K562 (cell line): ENCODE measurements around the gene ZNF565. TPM values are rescaled to one million over a fixed set of nuclear protein-coding genes. Genes with fewer than 3 reads are reported as not detected.

Source experiments
- ARID2 ChIP-seq: fragments of 450-650 bp; IDR thresholded peaks from 2 replicates; pipeline ENCODE4 v1.6.1; 2017; ENCODE audit warnings: antibody characterized with exemption, mild to moderate bottlenecking
- CBX8 ChIP-seq: fragments of 200-600 bp; sonication (generic); IDR thresholded peaks from 2 replicates; pipeline ENCODE4 v1.6.1; 2012; ENCODE audit warnings: borderline replicate concordance, mixed run types, low read depth, mild to moderate bottlenecking, moderate library complexity, mixed read lengths, low read length, control low read depth, inconsistent platforms; ENCODE audit not compliant: poor library complexity, severe bottlenecking; ENCODE audit errors: extremely low read depth
- CXXC5 ChIP-seq: fragments of 250-450 bp; sonication (Bioruptor Pico); IDR thresholded peaks from 2 replicates; pipeline ENCODE4 v1.8.0; 2022; ENCODE audit warnings: inconsistent platforms, mild to moderate bottlenecking, moderate library complexity
- ETS2 ChIP-seq: IDR thresholded peaks from 2 replicates; pipeline ENCODE4 v1.6.1; 2016; ENCODE audit warnings: borderline replicate concordance, missing genetic modification characterization, mild to moderate bottlenecking, moderate library complexity, missing compliant biosample characterization; ENCODE audit not compliant: poor library complexity, severe bottlenecking
- FOXK1 ChIP-seq: sonication (generic); formaldehyde crosslinking; IDR thresholded peaks from 2 replicates; pipeline ENCODE4 v1.8.0; 2022; ENCODE audit warnings: missing genetic modification reagents, mild to moderate bottlenecking, borderline replicate concordance
- HMG20B ChIP-seq: fragments of 250-450 bp; sonication (Bioruptor Pico); IDR thresholded peaks from 2 replicates; pipeline ENCODE4 v1.5.0; 2021; ENCODE audit warnings: mild to moderate bottlenecking
- HNRNPH1 ChIP-seq: fragments of 200-400 bp; formaldehyde crosslinking; optimal IDR thresholded peaks from 2 replicates; pipeline ENCODE3; 2017; ENCODE audit warnings: low read depth, mild to moderate bottlenecking, low read length, moderate library complexity
- SMAD1 ChIP-seq: fragments of 150-350 bp; IDR thresholded peaks from 2 replicates; pipeline ENCODE4 v1.6.1; 2014; ENCODE audit warnings: low read length, low read depth; ENCODE audit not compliant: partially characterized antibody
- SMARCA4 ChIP-seq: fragments of 450-650 bp; IDR thresholded peaks from 2 replicates; pipeline ENCODE4 v1.6.1; 2016
- SREBF1 ChIP-seq: fragments of 150-350 bp; IDR thresholded peaks from 2 replicates; pipeline ENCODE4 v1.6.1; 2014; ENCODE audit warnings: antibody characterized with exemption, low read depth, low read length, borderline replicate concordance
- TCF15 ChIP-seq: fragments of 250-450 bp; sonication (Bioruptor Pico); IDR thresholded peaks from 2 replicates; pipeline ENCODE4 v1.8.0; 2022; ENCODE audit warnings: moderate library complexity, mild to moderate bottlenecking, inconsistent platforms
- TFAP4 ChIP-seq: sonication (generic); formaldehyde crosslinking; IDR thresholded peaks from 2 replicates; pipeline ENCODE4 v1.8.0; 2022; ENCODE audit warnings: missing genetic modification reagents, mild to moderate bottlenecking, moderate library complexity, borderline replicate concordance
- WHSC1 ChIP-seq: IDR thresholded peaks from one replicate; pipeline ENCODE4 v1.6.1; 2012; ENCODE audit warnings: low read length, control low read depth, inconsistent platforms
- YBX1 ChIP-seq: fragments of 450-650 bp; IDR thresholded peaks from 2 replicates; pipeline ENCODE4 v1.7.1; 2016; ENCODE audit warnings: mild to moderate bottlenecking
- ZC3H4 ChIP-seq: sonication (generic); formaldehyde crosslinking; IDR thresholded peaks from 2 replicates; pipeline ENCODE4 v1.9.0; 2021; ENCODE audit warnings: missing genetic modification reagents, borderline replicate concordance
- ZNF584 ChIP-seq: fragments of 200-800 bp; sonication (Bioruptor generic); IDR thresholded peaks from 2 replicates; pipeline ENCODE4 v1.6.1; 2016; ENCODE audit warnings: low read depth, mild to moderate bottlenecking, missing genetic modification characterization, missing compliant biosample characterization
- ZNF639 ChIP-seq, 2 experiments: fragments of 200-800 bp in 1 of 2; sonication (Bioruptor generic) in 1 of 2; sonication (generic) in 1 of 2; formaldehyde crosslinking in 1 of 2; IDR thresholded peaks in 1 of 2; conservative IDR thresholded peaks in 1 of 2; 2 replicates each; pipeline versions ENCODE4 v1.5.0 to v1.6.1; 2016 to 2020; ENCODE audit warnings: missing compliant biosample characterization in 1 of 2, missing genetic modification characterization in 1 of 2, missing genetic modification reagents in 1 of 2
- ZNF696 ChIP-seq: fragments of 250-450 bp; sonication (Bioruptor Pico); conservative IDR thresholded peaks from 2 replicates; pipeline ENCODE4 v1.4.0; 2020; ENCODE audit warnings: mild to moderate bottlenecking, moderate library complexity
- ZNF707 ChIP-seq: fragments of 250-450 bp; sonication (Bioruptor Pico); conservative IDR thresholded peaks from 2 replicates; pipeline ENCODE4 v1.8.0; 2022; ENCODE audit warnings: inconsistent platforms, mild to moderate bottlenecking, moderate library complexity
- polyA plus RNA-seq, 8 experiments: library from polyadenylated mRNA; depleted of rRNA in 4 of 8; stranded (reverse) in 5 of 8; unstranded in 3 of 8; fragments of >200 nt; fragmentation: Nextera tagmentation in 2 of 8; fragmentation: Illumina TruSeq in 1 of 8; extraction: Ambion mirVana in 2 of 8; extraction: Trizol in 1 of 8; gene quantifications; 2 replicates each; pipeline versions ENCODE4 v1.2.1 to v1.2.3, GENCODE V29; 2011 to 2014; ENCODE audit warnings: inconsistent platforms in 1 of 8, missing spikeins in 1 of 8
- total RNA-seq, 7 experiments: library from RNA; depleted of rRNA in 6 of 7; stranded (reverse); fragments of >200 nt in 6 of 7; fragmentation: Illumina TruSeq in 2 of 7; extraction: Trizol in 2 of 7; gene quantifications; 2 replicates each; pipeline versions ENCODE4 v1.2.1 to v1.2.3, GENCODE V29; 2011 to 2021; ENCODE audit warnings: low replicate concordance in 1 of 7
- TF ChIP-seq, protein P1 (sequence below): fragments of 450-650 bp; IDR thresholded peaks from 2 replicates; pipeline ENCODE4 v1.6.1; 2016; ENCODE audit warnings: antibody characterized with exemption
- TF ChIP-seq, protein P2 (sequence below): fragments of 250-450 bp; sonication (Bioruptor Pico); IDR thresholded peaks from 2 replicates; pipeline ENCODE4 v1.4.0; 2020; ENCODE audit warnings: mild to moderate bottlenecking

The ZNF565 gene
- total and polyA plus RNA-seq, 9 of the 15 experiments (the other 6 are each of a cell fraction or from before 2014, with no cell fraction given): 1.3 to 3.2 (median 2.6) TPM

GRCh38 chr19:36139473-36140303, 74.8 kb downstream of the ZNF565 start, which contains the start of gene CAPNS1 (continued):
- TF ChIP-seq CBX8 (no peak), SREBF1 (0 out of 2 replicates have a peak, but pooled peaks have one; percentile 40), ZC3H4 (CRISPR knock-in tag) (no peak), WHSC1 (no peak), ZNF707 (CRISPR knock-in tag) (no peak), ZNF584 (CRISPR knock-in tag) (no peak), ZNF696 (CRISPR knock-in tag) (no peak), YBX1 (no peak), HNRNPH1 (no peak), TCF15 (no peak), SMAD1 (no peak), TFAP4 (CRISPR knock-in tag) (peak; percentile 80), FOXK1 (no peak), ETS2 (no peak), ZNF639 (CRISPR knock-in tag; conservative IDR thresholded peaks at IDR 0.05 in 1 of 2, IDR thresholded peaks at IDR 0.05 in 1 of 2) (peak in 1 of 2 experiments; percentile 64; a peak in 1 of 4 replicates), SMARCA4 (0 out of 2 replicates have a peak, but pooled peaks have one; percentile 7), ARID2 (no peak), CXXC5 (peak; percentile 93), HMG20B (CRISPR knock-in tag) (no peak)
- TF ChIP-seq, protein P1, sequence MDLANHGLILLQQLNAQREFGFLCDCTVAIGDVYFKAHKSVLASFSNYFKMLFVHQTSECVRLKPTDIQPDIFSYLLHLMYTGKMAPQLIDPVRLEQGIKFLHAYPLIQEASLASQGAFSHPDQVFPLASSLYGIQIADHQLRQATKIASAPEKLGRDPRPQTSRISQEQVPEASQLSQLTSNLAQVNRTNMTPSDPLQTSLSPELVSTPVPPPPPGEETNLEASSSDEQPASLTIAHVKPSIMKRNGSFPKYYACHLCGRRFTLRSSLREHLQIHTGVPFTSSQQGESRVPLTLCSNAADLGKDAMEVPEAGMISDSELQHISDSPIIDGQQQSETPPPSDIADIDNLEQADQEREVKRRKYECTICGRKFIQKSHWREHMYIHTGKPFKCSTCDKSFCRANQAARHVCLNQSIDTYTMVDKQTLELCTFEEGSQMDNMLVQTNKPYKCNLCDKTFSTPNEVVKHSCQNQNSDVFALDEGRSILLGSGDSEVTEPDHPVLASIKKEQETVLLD: peak; percentile 98
- TF ChIP-seq, protein P2, sequence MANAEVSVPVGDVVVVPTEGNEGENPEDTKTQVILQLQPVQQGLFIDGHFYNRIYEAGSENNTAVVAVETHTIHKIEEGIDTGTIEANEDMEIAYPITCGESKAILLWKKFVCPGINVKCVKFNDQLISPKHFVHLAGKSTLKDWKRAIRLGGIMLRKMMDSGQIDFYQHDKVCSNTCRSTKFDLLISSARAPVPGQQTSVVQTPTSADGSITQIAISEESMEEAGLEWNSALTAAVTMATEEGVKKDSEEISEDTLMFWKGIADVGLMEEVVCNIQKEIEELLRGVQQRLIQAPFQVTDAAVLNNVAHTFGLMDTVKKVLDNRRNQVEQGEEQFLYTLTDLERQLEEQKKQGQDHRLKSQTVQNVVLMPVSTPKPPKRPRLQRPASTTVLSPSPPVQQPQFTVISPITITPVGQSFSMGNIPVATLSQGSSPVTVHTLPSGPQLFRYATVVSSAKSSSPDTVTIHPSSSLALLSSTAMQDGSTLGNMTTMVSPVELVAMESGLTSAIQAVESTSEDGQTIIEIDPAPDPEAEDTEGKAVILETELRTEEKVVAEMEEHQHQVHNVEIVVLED (CRISPR knock-in tag): no peak; the same call in 1 of the 2 replicates
